Measurements from ENCODE around the gene AGPS. TPM values are rescaled to one million over a fixed set of nuclear protein-coding genes. Genes with fewer than 3 reads are reported as not detected.
"Not testable (repeated sequence)": the region's sequence is repeated elsewhere in the genome, so short reads cannot be mapped to it uniquely, and the experiment has no call there.

AGPS gene
- total RNA-seq, 1 donor from 2014 or later = 80.7 TPM

- DNase-seq (ENCODE audit: low spot score) = no peak
Measured at GRCh38 chr2:177467646-177468045, 75.1 kb downstream of the AGPS start.

GRCh38 chr2:177471990-177472389, 79.4 kb downstream of the AGPS start:
- no peak for DNase-seq (ENCODE audit: low spot score)

GRCh38 chr2:177474301-177474700, 81.7 kb downstream of the AGPS start:
- no peak for DNase-seq (ENCODE audit: low spot score)

- DNase-seq (ENCODE audit: low spot score) = no peak
Measured at GRCh38 chr2:177474998-177475397, 82.4 kb downstream of the AGPS start.

- no peak for DNase-seq (ENCODE audit: low spot score)
Measured at GRCh38 chr2:177476897-177477296, 84.3 kb downstream of the AGPS start.

GRCh38 chr2:177478029-177478428, 85.5 kb downstream of the AGPS start:
- no peak for DNase-seq (ENCODE audit: low spot score)

GRCh38 chr2:177478907-177479306, 86.3 kb downstream of the AGPS start:
- no peak for DNase-seq (ENCODE audit: low spot score)

GRCh38 chr2:177482195-177482594, 89.6 kb downstream of the AGPS start:
- DNase-seq (ENCODE audit: low spot score) = no peak

GRCh38 chr2:177483531-177483930, 91.0 kb downstream of the AGPS start:
- no peak for DNase-seq (ENCODE audit: low spot score)

- DNase-seq (ENCODE audit: low spot score) = no peak
Measured at GRCh38 chr2:177484180-177484795, 91.7 kb downstream of the AGPS start.

GRCh38 chr2:177485657-177486056, 93.1 kb downstream of the AGPS start:
- DNase-seq (ENCODE audit: low spot score) = not testable (repeated sequence)

GRCh38 chr2:177489719-177490301, 97.2 kb downstream of the AGPS start:
- peak; percentile 66 for DNase-seq (ENCODE audit: low spot score)

GRCh38 chr2:177495945-177496344, 103.4 kb downstream of the AGPS start:
- no peak for DNase-seq (ENCODE audit: low spot score)

- no peak for DNase-seq (ENCODE audit: low spot score)
Measured at GRCh38 chr2:177496921-177497320, 104.3 kb downstream of the AGPS start.

- no peak for DNase-seq (ENCODE audit: low spot score)
Measured at GRCh38 chr2:177501186-177501585, 108.6 kb downstream of the AGPS start.

GRCh38 chr2:177506505-177506904, 113.9 kb downstream of the AGPS start:
- no peak for DNase-seq (ENCODE audit: low spot score)

- no peak for DNase-seq (ENCODE audit: low spot score)
Measured at GRCh38 chr2:177506998-177507397, 114.4 kb downstream of the AGPS start.

GRCh38 chr2:177516824-177517544, 124.4 kb downstream of the AGPS start:
- no peak for DNase-seq (ENCODE audit: low spot score)

- DNase-seq (ENCODE audit: low spot score) = no peak
Measured at GRCh38 chr2:177518754-177519153, 126.2 kb downstream of the AGPS start.

- no peak for DNase-seq (ENCODE audit: low spot score)
Measured at GRCh38 chr2:177519534-177520115, 127.1 kb downstream of the AGPS start.

- DNase-seq (ENCODE audit: low spot score) = peak; percentile 21
Measured at GRCh38 chr2:177520324-177520723, 127.8 kb downstream of the AGPS start.

- DNase-seq (ENCODE audit: low spot score) = no peak
Measured at GRCh38 chr2:177523781-177524180, 131.2 kb downstream of the AGPS start.
